ENCODE results near the gene TBC1D8. TPM values are rescaled to one million over a fixed set of nuclear protein-coding genes. Genes with fewer than 3 reads are reported as not detected.

TBC1D8 gene
- 100 to 1,000 TPM in 1 of 4 donors, 10 to 100 TPM in 3; 12.6 to 113 (median 28.2) TPM for polyA plus RNA-seq
- long read RNA-seq, donor 1 = 0 reads
- long read RNA-seq, donor 2, partial matches to known transcripts = 0 of 1 reads
- long read RNA-seq, donor 2, other reads (novel, unspliced or antisense) = 0 of 1 reads
- long read RNA-seq, donor 3, partial matches to known transcripts = 5 of 41 reads
- long read RNA-seq, donor 3, other reads (novel, unspliced or antisense) = 36 of 41 reads
- long read RNA-seq, donor 4 = 0 reads
- long read RNA-seq, donor 5 = 0 reads
- long read RNA-seq, donor 6, partial matches to known transcripts = 0 of 7 reads
- long read RNA-seq, donor 6, other reads (novel, unspliced or antisense) = 6 of 7 reads
- long read RNA-seq, donor 7 = 0 reads
- long read RNA-seq, donor 8 = 0 reads
- long read RNA-seq, donor 9, partial matches to known transcripts = 0 of 6 reads
- long read RNA-seq, donor 9, other reads (novel, unspliced or antisense) = 5 of 6 reads
- long read RNA-seq, donor 10 = 0 reads

GRCh38 chr2:101151146-101151858 lies at the start of gene TBC1D8:
Gene TBC1D8 (minus strand): TSS chr2:101151382. CDS start chr2:101151253, 129 bp downstream.
- Histone ChIP-seq H3K4me3 (ENCODE audit: low read depth in 1 of 3, low read length in 3 of 3) (peak within 1 kb of the TSS; percentile 63 to 95 (median 73)), H3K36me3 (ENCODE audit: control insufficient read depth in 3 of 3, insufficient read depth in 2 of 3, low read depth in 1 of 3, low read length in 3 of 3) (no peaks in the 10 kb centered on the region), H3K9me3 (ENCODE audit: control insufficient read depth in 2 of 2, insufficient read depth in 1 of 2, low read depth in 1 of 2, low read length in 1 of 2) (no peaks in the 10 kb centered on the region), H3K27me3 (ENCODE audit: control insufficient read depth in 3 of 3, insufficient read depth in 3 of 3, low read length in 3 of 3) (no peaks in the 10 kb centered on the region), H3K27ac (ENCODE audit: low read depth in 1 of 3, low read length in 2 of 3) (peak within 1 kb of the TSS; percentile 70 to 90 (median 70)), H3K4me1 (ENCODE audit: control insufficient read depth in 3 of 3, insufficient read depth in 2 of 3, low read depth in 1 of 3, low read length in 2 of 3) (peaks cover 0 to 18% (median 0%) of the 10 kb centered on the region in 3 donors)
- DNase-seq (peak; percentile 87 to 90), FAIRE-seq (no peak)
- WGBS, 3 donors = 0 to 1% (median 1%) methylated on average over 33 to 81 of the region's 81 CpGs

- 12 to 45% (median 28%) methylated on average over 2 of the region's 2 CpGs for WGBS, 3 donors
- Histone ChIP-seq H3K4me1 (ENCODE audit: control insufficient read depth in 3 of 3, insufficient read depth in 2 of 3, low read depth in 1 of 3, low read length in 2 of 3) (no peaks in the 10 kb centered on the region), H3K4me3 (ENCODE audit: low read depth in 1 of 3, low read length in 3 of 3) (no peak overlapping the region), H3K27me3 (ENCODE audit: control insufficient read depth in 3 of 3, insufficient read depth in 3 of 3, low read length in 3 of 3) (no peaks in the 10 kb centered on the region), H3K27ac (ENCODE audit: low read depth in 1 of 3, low read length in 2 of 3) (no peak overlapping the region), H3K9me3 (ENCODE audit: control insufficient read depth in 2 of 2, insufficient read depth in 1 of 2, low read depth in 1 of 2, low read length in 1 of 2) (no peaks in the 10 kb centered on the region), H3K36me3 (ENCODE audit: control insufficient read depth in 3 of 3, insufficient read depth in 2 of 3, low read depth in 1 of 3, low read length in 3 of 3) (no peaks in the 10 kb centered on the region)
- DNase-seq (peak in 1 of 2 donors; percentile 66), FAIRE-seq (no peak)
Observed at GRCh38 chr2:101200676-101201075, 49.5 kb upstream of the TBC1D8 start.

DNA sequence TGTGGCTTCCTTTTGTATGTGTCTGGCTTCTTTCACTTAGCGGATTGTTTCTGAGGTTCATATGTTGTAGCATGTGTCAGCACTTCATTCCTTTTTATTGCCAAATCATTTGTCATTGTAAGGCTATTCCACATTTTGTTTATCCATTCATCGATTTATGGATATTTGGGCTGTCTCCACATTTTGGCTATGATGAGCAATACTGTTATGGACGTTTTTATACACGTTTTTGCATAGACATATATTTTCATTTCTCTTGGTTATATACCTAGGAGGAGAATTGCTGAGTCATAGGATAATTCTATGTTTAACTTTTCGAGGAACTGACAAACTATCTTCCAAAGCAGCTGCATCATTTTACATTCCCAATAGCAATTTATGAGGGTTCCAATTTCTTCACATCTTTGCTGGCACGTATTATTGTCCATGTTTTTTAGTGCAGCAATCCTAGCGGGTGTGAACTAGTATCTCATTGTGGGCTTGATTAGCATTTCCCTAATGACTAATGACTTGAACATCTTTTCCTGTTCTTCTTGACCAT lies 48.1 kb upstream of the TBC1D8 start:
- DNase-seq (no peak), FAIRE-seq (no peak)
- H3K4me3 ChIP-seq (ENCODE audit: low read depth in 1 of 3, low read length in 3 of 3) = no peak overlapping the region
- H3K36me3 ChIP-seq (ENCODE audit: control insufficient read depth in 3 of 3, insufficient read depth in 2 of 3, low read depth in 1 of 3, low read length in 3 of 3) = no peaks in the 10 kb centered on the region
- no peaks in the 10 kb centered on the region for H3K27me3 ChIP-seq (ENCODE audit: control insufficient read depth in 3 of 3, insufficient read depth in 3 of 3, low read length in 3 of 3)
- no peaks in the 10 kb centered on the region for H3K4me1 ChIP-seq (ENCODE audit: control insufficient read depth in 3 of 3, insufficient read depth in 2 of 3, low read depth in 1 of 3, low read length in 2 of 3)
- no peaks in the 10 kb centered on the region for H3K9me3 ChIP-seq (ENCODE audit: control insufficient read depth in 2 of 2, insufficient read depth in 1 of 2, low read depth in 1 of 2, low read length in 1 of 2)
- 62 to 72% (median 68%) methylated on average over 7 of the region's 7 CpGs for WGBS, 3 donors
- no peak overlapping the region for H3K27ac ChIP-seq (ENCODE audit: low read depth in 1 of 3, low read length in 2 of 3)

GRCh38 chr2:101197814-101198213 lies 46.6 kb upstream of the TBC1D8 start:
- 87 to 92% (median 88%) methylated on average over 12 of the region's 12 CpGs for WGBS, 3 donors
- no peaks in the 10 kb centered on the region for H3K9me3 ChIP-seq (ENCODE audit: control insufficient read depth in 2 of 2, insufficient read depth in 1 of 2, low read depth in 1 of 2, low read length in 1 of 2)
- no peaks in the 10 kb centered on the region for H3K4me1 ChIP-seq (ENCODE audit: control insufficient read depth in 3 of 3, insufficient read depth in 2 of 3, low read depth in 1 of 3, low read length in 2 of 3)
- no peak overlapping the region for H3K27ac ChIP-seq (ENCODE audit: low read depth in 1 of 3, low read length in 2 of 3)
- H3K27me3 ChIP-seq (ENCODE audit: control insufficient read depth in 3 of 3, insufficient read depth in 3 of 3, low read length in 3 of 3) = no peaks in the 10 kb centered on the region
- DNase-seq (no peak), FAIRE-seq (no peak)
- no peaks in the 10 kb centered on the region for H3K36me3 ChIP-seq (ENCODE audit: control insufficient read depth in 3 of 3, insufficient read depth in 2 of 3, low read depth in 1 of 3, low read length in 3 of 3)
- H3K4me3 ChIP-seq (ENCODE audit: low read depth in 1 of 3, low read length in 3 of 3) = no peak overlapping the region

- FAIRE-seq (no peak), DNase-seq (peak in 1 of 2 donors; percentile 7)
- H3K9me3 ChIP-seq (ENCODE audit: control insufficient read depth in 2 of 2, insufficient read depth in 1 of 2, low read depth in 1 of 2, low read length in 1 of 2) = no peaks in the 10 kb centered on the region
- H3K4me3 ChIP-seq (ENCODE audit: low read depth in 1 of 3, low read length in 3 of 3) = no peak overlapping the region
- WGBS, 3 donors = 32 to 50% (median 43%) methylated on average over 1 of the region's 1 CpG
- no peak overlapping the region for H3K27ac ChIP-seq (ENCODE audit: low read depth in 1 of 3, low read length in 2 of 3)
- H3K4me1 ChIP-seq (ENCODE audit: control insufficient read depth in 3 of 3, insufficient read depth in 2 of 3, low read depth in 1 of 3, low read length in 2 of 3) = no peaks in the 10 kb centered on the region
- no peaks in the 10 kb centered on the region for H3K36me3 ChIP-seq (ENCODE audit: control insufficient read depth in 3 of 3, insufficient read depth in 2 of 3, low read depth in 1 of 3, low read length in 3 of 3)
- no peaks in the 10 kb centered on the region for H3K27me3 ChIP-seq (ENCODE audit: control insufficient read depth in 3 of 3, insufficient read depth in 3 of 3, low read length in 3 of 3)
Observed at GRCh38 chr2:101197215-101197745, 46.1 kb upstream of the TBC1D8 start.

DNA sequence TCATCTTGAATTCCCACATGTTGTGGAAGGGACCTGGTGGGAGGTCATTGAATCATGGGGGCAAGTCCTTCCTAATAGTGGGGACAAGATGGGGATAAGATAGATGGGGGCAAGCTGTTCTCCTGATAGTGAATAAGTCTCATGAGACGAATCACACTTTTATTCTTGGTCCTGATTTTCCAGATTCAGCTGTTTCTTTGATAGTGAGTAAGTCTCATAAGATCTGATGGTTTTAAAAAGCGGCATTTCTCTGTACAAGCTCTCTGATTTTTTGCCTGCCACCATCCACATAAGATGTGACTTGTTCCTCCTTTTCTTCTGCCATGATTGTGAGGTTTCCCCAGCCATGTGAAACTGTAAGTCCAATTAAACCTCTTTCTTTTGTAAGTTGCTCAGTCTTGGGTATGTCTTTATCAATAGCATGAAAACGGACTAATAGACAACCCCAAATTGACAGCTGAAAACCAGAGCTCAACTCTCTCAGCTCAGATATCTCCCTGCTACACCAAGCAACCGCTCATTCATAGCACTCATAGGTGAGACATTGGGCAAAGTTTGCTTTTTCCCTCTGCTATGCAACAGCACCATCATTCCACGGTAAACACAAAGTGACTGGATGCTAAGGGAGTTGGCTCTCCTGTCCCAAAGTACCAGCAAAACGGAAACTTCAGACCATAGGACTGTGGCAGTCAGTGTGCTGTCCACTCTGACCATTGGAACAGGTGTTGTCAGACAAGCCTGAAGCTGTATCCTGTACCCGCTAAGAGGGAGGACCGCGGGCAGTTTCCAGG lies 44.9 kb upstream of the TBC1D8 start:
- WGBS, 3 donors = 78 to 86% (median 79%) methylated on average over 9 of the region's 9 CpGs
- Histone ChIP-seq H3K27me3 (ENCODE audit: control insufficient read depth in 3 of 3, insufficient read depth in 3 of 3, low read length in 3 of 3) (no peaks in the 10 kb centered on the region), H3K27ac (ENCODE audit: low read depth in 1 of 3, low read length in 2 of 3) (no peak overlapping the region), H3K4me3 (ENCODE audit: low read depth in 1 of 3, low read length in 3 of 3) (no peak overlapping the region), H3K9me3 (ENCODE audit: control insufficient read depth in 2 of 2, insufficient read depth in 1 of 2, low read depth in 1 of 2, low read length in 1 of 2) (no peaks in the 10 kb centered on the region), H3K4me1 (ENCODE audit: control insufficient read depth in 3 of 3, insufficient read depth in 2 of 3, low read depth in 1 of 3, low read length in 2 of 3) (no peaks in the 10 kb centered on the region), H3K36me3 (ENCODE audit: control insufficient read depth in 3 of 3, insufficient read depth in 2 of 3, low read depth in 1 of 3, low read length in 3 of 3) (no peaks in the 10 kb centered on the region)
- FAIRE-seq (no peak), DNase-seq (no peak)

DNA sequence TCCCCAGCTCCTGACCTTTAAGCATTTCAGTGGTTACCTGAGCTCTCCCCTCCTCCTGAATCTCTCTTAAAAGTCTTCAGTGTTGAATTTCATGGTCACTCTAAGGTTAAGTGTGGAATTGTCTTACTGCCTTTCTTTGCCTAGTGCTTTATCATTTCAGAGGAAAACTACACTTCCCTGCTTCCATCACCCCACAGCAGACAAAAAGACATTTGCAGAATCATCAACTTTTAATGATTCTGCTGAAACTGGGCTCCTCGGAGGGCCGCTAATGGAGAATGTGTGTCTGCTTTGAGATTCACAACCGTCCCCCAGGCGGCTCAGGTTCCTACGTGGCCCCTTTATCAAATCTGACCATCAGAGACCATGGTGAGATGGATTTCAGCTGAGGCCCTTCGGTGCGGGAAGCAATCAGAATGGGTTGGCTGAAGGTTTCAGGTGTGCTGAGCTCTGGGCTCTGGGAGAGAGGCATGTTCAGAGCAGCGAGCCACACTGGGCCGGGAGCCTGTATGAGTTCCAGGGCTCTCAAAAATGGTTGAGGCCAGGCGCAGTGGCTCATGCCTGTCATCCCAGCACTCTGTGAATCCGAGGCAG lies 41.9 kb upstream of the TBC1D8 start:
- DNase-seq = no peak
- Histone ChIP-seq H3K27ac (ENCODE audit: low read depth in 1 of 3, low read length in 2 of 3) (no peak overlapping the region), H3K4me1 (ENCODE audit: control insufficient read depth in 3 of 3, insufficient read depth in 2 of 3, low read depth in 1 of 3, low read length in 2 of 3) (no peaks in the 10 kb centered on the region), H3K9me3 (ENCODE audit: control insufficient read depth in 2 of 2, insufficient read depth in 1 of 2, low read depth in 1 of 2, low read length in 1 of 2) (peaks cover 0 to 3% of the 10 kb centered on the region in 2 donors), H3K36me3 (ENCODE audit: control insufficient read depth in 3 of 3, insufficient read depth in 2 of 3, low read depth in 1 of 3, low read length in 3 of 3) (no peaks in the 10 kb centered on the region), H3K4me3 (ENCODE audit: low read depth in 1 of 3, low read length in 3 of 3) (no peak overlapping the region), H3K27me3 (ENCODE audit: control insufficient read depth in 3 of 3, insufficient read depth in 3 of 3, low read length in 3 of 3) (no peaks in the 10 kb centered on the region)
- 90 to 94% (median 92%) methylated on average over 11 of the region's 11 CpGs for WGBS, 3 donors
- FAIRE-seq = no peak
